ENCODE measurements around the gene SAGE1.

DNA sequence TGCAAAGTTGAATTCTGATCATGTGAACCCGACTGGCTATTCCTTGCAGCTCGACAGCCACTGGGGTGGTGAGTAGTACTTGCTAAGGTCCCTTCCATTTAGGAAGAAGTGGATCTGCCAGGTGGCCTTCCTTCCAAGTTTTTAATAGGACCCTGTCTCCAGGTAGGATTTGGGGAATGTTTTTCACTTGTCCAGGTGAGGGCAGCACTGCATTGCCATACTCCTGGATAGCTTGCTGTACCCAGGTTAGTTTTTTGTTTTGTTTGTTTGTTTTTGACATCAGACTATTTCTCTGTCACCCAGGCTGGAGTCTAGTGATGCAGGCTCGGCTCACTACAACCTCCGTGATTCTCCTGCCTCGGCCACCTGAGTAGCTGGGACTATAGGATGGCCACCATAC, 29.8 kb downstream of the SAGE1 start:
- TF ChIP-seq POLR2G (IDR thresholded peaks at IDR 0.05; ENCODE audit: low read depth, low read length): no peak
- TF ChIP-seq, protein P1, sequence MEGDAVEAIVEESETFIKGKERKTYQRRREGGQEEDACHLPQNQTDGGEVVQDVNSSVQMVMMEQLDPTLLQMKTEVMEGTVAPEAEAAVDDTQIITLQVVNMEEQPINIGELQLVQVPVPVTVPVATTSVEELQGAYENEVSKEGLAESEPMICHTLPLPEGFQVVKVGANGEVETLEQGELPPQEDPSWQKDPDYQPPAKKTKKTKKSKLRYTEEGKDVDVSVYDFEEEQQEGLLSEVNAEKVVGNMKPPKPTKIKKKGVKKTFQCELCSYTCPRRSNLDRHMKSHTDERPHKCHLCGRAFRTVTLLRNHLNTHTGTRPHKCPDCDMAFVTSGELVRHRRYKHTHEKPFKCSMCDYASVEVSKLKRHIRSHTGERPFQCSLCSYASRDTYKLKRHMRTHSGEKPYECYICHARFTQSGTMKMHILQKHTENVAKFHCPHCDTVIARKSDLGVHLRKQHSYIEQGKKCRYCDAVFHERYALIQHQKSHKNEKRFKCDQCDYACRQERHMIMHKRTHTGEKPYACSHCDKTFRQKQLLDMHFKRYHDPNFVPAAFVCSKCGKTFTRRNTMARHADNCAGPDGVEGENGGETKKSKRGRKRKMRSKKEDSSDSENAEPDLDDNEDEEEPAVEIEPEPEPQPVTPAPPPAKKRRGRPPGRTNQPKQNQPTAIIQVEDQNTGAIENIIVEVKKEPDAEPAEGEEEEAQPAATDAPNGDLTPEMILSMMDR (CRISPR knock-in tag; IDR thresholded peaks at IDR 0.05): 0 out of 2 replicates have a peak, but pooled peaks have one; percentile 26
